ENCODE measurements around the gene SLC25A24. TPM values are rescaled to one million over a fixed set of nuclear protein-coding genes. Genes with fewer than 3 reads are reported as not detected.

Gene SLC25A24
- total RNA-seq, 4 donors from 2014 or later: 29.3 to 37.1 (median 35.0) TPM

DNA sequence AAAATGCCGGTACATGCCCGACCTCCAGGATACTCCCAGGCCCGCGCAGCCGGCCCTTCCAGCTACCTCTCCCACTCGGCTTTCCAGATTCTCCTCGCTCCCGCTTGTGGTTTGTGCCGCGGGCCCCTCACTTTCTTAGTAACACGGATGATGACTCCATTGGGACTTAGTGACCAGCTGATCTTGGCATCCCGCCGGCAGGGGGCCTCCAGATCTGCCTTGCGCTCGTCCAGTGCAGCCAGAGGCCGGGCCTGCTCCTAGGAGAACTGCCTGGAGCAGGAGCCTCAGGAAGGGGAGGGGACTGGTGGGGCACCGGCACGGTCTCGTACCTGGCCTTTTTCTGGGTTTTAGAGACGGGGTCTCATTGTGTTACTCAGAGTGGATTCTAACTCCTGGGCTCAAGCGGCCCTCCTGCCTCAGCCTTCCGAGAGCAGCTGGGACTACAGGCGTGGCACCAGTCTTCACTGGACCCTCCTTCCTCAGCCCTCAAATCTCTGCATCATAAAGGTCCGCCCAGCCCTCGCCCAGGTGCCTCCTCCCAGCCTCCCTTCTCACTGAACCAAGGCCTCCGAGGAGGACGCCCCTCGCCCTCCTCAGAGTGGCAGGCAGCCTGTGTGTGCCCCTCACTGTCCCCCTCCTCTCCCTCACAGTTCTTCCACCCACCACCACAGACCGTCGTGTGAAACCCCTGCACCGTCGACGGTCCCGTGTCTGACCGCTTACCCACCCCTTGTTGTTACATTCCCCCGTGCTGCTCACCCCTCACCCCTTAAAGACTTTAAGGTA lies 78.6 kb downstream of the SLC25A24 start:
- no peaks in the 10 kb centered on the region for H3K9me3 ChIP-seq
- H3K4me3 ChIP-seq: no peak overlapping the region

DNA sequence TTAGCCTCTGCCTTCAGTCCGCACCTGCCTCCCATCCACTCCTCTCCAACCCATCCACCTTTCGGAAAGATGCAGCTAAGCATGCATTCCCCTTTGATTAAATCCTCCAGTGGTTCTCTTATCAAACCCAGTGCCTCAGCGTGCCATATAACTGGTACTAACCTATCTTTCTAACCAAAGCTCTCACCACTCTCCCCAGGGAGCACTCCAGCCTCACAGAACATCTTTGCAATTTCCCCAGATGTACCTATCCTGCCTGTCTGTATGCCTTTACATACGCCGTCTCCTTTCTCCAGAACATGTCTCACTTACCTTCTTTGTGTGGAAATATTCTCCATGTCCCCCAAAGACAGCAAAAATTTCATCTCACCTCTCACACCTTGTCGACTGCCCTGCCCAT lies 80.0 kb downstream of the SLC25A24 start:
- no peak overlapping the region for H3K27ac ChIP-seq
- no peak for TF ChIP-seq EP300 (IDR thresholded peaks at IDR 0.05)
- TF ChIP-seq, protein P1, sequence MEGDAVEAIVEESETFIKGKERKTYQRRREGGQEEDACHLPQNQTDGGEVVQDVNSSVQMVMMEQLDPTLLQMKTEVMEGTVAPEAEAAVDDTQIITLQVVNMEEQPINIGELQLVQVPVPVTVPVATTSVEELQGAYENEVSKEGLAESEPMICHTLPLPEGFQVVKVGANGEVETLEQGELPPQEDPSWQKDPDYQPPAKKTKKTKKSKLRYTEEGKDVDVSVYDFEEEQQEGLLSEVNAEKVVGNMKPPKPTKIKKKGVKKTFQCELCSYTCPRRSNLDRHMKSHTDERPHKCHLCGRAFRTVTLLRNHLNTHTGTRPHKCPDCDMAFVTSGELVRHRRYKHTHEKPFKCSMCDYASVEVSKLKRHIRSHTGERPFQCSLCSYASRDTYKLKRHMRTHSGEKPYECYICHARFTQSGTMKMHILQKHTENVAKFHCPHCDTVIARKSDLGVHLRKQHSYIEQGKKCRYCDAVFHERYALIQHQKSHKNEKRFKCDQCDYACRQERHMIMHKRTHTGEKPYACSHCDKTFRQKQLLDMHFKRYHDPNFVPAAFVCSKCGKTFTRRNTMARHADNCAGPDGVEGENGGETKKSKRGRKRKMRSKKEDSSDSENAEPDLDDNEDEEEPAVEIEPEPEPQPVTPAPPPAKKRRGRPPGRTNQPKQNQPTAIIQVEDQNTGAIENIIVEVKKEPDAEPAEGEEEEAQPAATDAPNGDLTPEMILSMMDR (IDR thresholded peaks at IDR 0.05): no peak
- TF ChIP-seq POLR2A (IDR thresholded peaks at IDR 0.05): no peak
- WGBS, 2 donors: 93 to 97% methylated on average over 6 of the region's 6 CpGs

More for the DNA sequence above, 78.6 kb downstream of the SLC25A24 start:
- no peaks in the 10 kb centered on the region for H3K27me3 ChIP-seq
- DNase-seq (ENCODE audit: low spot score in 2 of 2): no peak
- TF ChIP-seq POLR2A (IDR thresholded peaks at IDR 0.05) (no peak), EP300 (IDR thresholded peaks at IDR 0.05) (no peak)
- TF ChIP-seq, protein P1 (IDR thresholded peaks at IDR 0.05): no peak
- WGBS, 2 donors: 56 to 65% methylated on average over 36 of the region's 36 CpGs
- H3K27ac ChIP-seq: no peak overlapping the region
- H3K36me3 ChIP-seq: no peaks in the 10 kb centered on the region
- H3K4me1 ChIP-seq: peaks cover 0 to 12% (median 0%) of the 10 kb centered on the region in 4 donors

DNA sequence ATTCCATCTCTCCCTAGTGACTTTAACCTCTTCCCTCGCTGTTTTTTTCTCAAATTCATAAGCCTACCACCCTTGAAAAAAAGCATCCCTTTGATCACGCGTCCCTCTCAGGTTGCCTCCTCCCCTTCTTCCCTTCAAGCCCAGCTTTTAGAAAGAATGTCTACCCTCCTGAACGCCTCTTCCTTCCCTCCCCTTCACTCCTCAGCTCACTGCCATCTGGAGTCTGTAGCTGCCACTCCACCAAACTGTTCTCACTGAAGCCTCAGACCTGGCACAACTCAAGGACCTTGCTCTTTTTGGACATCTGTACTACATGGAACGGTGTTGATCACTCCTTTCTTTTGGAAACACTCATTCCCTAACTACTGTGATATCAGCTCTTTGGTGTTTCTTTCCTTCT lies 80.6 kb downstream of the SLC25A24 start:
- 58 to 66% methylated on average over 5 of the region's 5 CpGs for WGBS, 2 donors
- peaks cover 0 to 5% (median 0%) of the 10 kb centered on the region in 4 donors for H3K4me1 ChIP-seq
- TF ChIP-seq POLR2A (IDR thresholded peaks at IDR 0.05) (no peak), EP300 (IDR thresholded peaks at IDR 0.05) (no peak)
- H3K36me3 ChIP-seq: no peaks in the 10 kb centered on the region
- no peak overlapping the region for H3K27ac ChIP-seq
- no peaks in the 10 kb centered on the region for H3K27me3 ChIP-seq
- no peak overlapping the region for H3K4me3 ChIP-seq
- no peak for DNase-seq (ENCODE audit: low spot score in 2 of 2)
- H3K9me3 ChIP-seq: no peaks in the 10 kb centered on the region

More for the DNA sequence above, 80.0 kb downstream of the SLC25A24 start:
- Histone ChIP-seq H3K36me3 (no peaks in the 10 kb centered on the region), H3K9me3 (no peaks in the 10 kb centered on the region), H3K4me1 (peaks cover 0 to 5% (median 0%) of the 10 kb centered on the region in 4 donors), H3K27me3 (no peaks in the 10 kb centered on the region), H3K4me3 (no peak overlapping the region)
- DNase-seq (ENCODE audit: low spot score in 2 of 2): no peak

DNA sequence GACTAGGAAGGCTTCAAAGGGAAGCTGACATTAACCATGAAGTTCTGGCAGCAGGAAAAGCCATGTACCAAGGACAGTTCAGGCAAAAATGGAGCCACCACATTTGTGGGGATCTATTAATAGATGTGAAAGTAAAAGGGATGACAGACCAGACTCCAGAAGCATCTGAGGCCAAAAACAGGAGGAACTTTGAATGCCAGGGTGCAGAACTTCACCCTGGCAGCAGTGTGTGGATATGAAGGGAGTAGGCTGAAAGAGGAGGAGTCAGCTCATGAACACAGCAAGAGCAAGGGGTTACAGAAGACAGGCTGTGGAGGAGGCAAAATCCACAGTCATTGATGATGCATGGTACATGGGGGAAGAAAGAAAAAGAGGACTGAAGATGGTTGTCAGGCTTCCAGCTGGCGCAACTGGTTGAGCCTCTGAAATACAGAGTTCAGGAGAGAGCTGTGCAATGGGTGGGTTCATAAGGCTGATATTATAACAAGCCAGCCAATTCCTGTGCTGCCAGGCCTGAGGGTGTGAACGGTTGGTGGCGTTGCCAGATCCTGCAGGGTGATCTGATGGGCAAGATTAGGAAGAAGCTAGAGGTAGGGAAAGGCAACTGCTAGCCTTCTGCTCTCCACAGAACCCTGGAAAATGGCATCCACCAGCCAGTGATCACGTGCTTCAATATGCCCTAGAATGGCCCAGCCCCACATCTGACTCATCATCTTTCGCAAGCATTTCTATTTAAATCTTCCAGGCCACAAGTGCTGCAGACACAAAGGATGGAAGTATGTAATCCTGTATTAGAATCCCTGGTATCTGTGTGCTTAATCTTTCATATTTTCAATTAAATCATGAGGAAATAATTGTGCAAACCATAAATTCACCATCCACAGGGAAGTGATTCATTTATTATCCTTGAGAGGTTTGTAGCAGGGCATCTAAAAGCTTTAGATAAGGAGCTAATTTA lies 81.9 kb downstream of the SLC25A24 start:
- no peak overlapping the region for H3K4me3 ChIP-seq
- no peaks in the 10 kb centered on the region for H3K9me3 ChIP-seq
- no peak for DNase-seq (ENCODE audit: low spot score in 2 of 2)
- TF ChIP-seq, protein P1 (IDR thresholded peaks at IDR 0.05): no peak
- TF ChIP-seq POLR2A (IDR thresholded peaks at IDR 0.05): no peak
- no peak for TF ChIP-seq EP300 (IDR thresholded peaks at IDR 0.05)
- 71 to 76% methylated on average over 5 of the region's 5 CpGs for WGBS, 2 donors
- H3K27ac ChIP-seq: no peak overlapping the region
- H3K27me3 ChIP-seq: no peaks in the 10 kb centered on the region
- peaks cover 0 to 5% (median 0%) of the 10 kb centered on the region in 4 donors for H3K4me1 ChIP-seq
- no peaks in the 10 kb centered on the region for H3K36me3 ChIP-seq

DNA sequence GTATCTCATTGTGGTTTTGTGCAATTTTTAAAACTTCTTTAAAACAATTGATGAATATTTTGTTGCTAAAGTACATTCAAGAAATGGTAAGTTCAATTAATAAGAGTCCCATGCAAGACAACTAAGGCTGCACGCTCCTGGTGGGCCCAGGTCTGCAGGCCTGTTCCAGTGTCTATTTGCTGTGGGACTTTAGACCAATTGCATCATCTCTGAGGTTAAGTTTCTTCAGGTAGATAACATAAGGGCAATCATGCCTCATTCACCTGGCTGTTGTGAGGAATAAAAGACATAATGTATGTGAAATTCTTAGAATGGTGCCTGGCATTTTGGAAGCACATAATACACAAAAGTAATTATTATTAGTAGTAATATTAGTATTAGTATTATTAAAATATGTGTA lies 82.9 kb downstream of the SLC25A24 start:
- H3K27ac ChIP-seq: no peak overlapping the region
- DNase-seq (ENCODE audit: low spot score in 2 of 2): no peak
- no peak overlapping the region for H3K4me3 ChIP-seq
- H3K27me3 ChIP-seq: no peaks in the 10 kb centered on the region
- H3K4me1 ChIP-seq: peaks cover 0 to 5% (median 0%) of the 10 kb centered on the region in 4 donors
- H3K36me3 ChIP-seq: no peaks in the 10 kb centered on the region
- WGBS, 2 donors: 93 to 100% methylated on average over 1 of the region's 1 CpG
- TF ChIP-seq, protein P1 (IDR thresholded peaks at IDR 0.05): no peak
- no peak for TF ChIP-seq POLR2A (IDR thresholded peaks at IDR 0.05)
- TF ChIP-seq EP300 (IDR thresholded peaks at IDR 0.05): no peak
- no peaks in the 10 kb centered on the region for H3K9me3 ChIP-seq

All from tibial nerve (tissue), 4 donors.